Skeletal muscle satellite cell (primary cell): ENCODE data around the gene FBXW8.

Experiments used
- H3K27me3 ChIP-seq: 2 replicates; pipeline ENCODE4 v1.7.0; 2013; ENCODE audit warnings: low read length; ENCODE audit not compliant: control insufficient read depth, insufficient read depth
- H3K36me3 ChIP-seq: 2 replicates; pipeline ENCODE4 v1.7.0; 2013; ENCODE audit warnings: mild to moderate bottlenecking, control low read depth, low read length; ENCODE audit not compliant: insufficient read depth
- H3K4me1 ChIP-seq: 2 replicates; pipeline ENCODE4 v1.7.0; 2013; ENCODE audit warnings: low read length; ENCODE audit not compliant: control insufficient read depth, insufficient read depth
- H3K4me2 ChIP-seq: 2 replicates; pipeline ENCODE4 v1.7.0; 2013; ENCODE audit warnings: mild to moderate bottlenecking, low read length
- H3K4me3 ChIP-seq: 2 replicates; pipeline ENCODE4 v1.7.0; 2013; ENCODE audit warnings: low read length
- H3K9ac ChIP-seq: 2 replicates; pipeline ENCODE4 v1.7.0; 2013; ENCODE audit warnings: mild to moderate bottlenecking, low read depth, low read length, moderate library complexity
- H3K9me3 ChIP-seq: replicated peaks from 2 replicates; pipeline ENCODE4 v1.7.0; 2013; ENCODE audit warnings: mild to moderate bottlenecking, control low read depth, low read length

The FBXW8 gene

DNA sequence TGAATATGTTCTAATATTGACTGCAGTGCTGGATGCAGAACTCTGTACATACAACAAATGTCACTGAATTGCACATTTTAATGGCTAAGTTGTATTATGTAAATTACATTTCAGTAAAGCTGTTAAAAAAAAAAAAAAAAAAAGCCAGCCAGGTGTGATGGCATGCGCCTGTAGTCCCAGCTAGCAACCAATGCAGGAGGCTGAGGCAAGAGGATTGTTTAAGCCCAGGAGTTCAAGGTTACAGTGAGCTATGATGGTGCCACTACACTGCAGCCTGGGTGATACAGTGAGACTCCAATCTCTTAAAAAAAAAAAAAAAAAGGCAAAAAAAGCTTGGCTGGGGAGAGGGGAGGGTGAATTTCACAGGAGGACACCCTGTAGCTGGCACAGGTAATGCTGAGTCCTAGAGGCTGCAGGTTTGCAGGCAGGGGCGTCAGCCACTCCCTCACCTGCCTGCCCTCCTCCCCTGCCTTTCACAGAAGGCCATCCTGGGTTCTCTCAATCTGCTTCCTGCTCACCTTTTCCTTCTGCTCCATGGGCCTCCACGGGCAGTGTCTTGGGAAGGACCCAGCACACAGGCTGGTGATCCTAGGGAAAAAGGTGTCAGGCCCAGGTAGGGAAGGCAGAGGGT lies 147.8 kb downstream of the FBXW8 start:
- Histone ChIP-seq H3K9ac (no peak overlapping the region), H3K9me3 (no peaks in the 10 kb centered on the region), H3K4me1 (no peaks in the 10 kb centered on the region), H3K4me3 (no peak overlapping the region), H3K4me2 (no peak overlapping the region), H3K27me3 (peaks cover 65% of the 10 kb centered on the region), H3K36me3 (no peaks in the 10 kb centered on the region)

DNA sequence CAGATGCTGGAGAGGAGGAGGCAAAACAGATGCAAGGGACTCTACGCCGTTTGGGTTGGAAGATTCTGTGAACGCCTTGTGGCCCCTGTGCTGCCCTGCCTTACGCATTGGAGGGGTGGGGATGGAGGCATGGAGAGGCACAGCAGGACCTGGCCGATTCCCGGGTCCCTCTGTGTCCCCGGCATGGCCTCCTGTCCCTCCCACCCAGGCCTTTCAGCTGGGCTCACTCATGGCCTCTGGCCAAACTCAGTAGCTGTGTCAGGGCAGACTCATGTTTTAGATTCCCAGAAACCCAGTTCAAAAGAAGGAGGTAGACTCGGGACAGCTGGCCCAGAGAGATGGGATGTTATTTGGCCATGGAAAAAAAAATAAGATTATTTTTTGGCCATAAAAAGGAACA lies 148.4 kb downstream of the FBXW8 start:
- no peaks in the 10 kb centered on the region for H3K4me1 ChIP-seq
- peaks cover 66% of the 10 kb centered on the region for H3K27me3 ChIP-seq
- H3K36me3 ChIP-seq: no peaks in the 10 kb centered on the region
- H3K4me3 ChIP-seq: no peak overlapping the region
- H3K4me2 ChIP-seq: no peak overlapping the region
- H3K9ac ChIP-seq: no peak overlapping the region
- H3K9me3 ChIP-seq: no peaks in the 10 kb centered on the region

DNA sequence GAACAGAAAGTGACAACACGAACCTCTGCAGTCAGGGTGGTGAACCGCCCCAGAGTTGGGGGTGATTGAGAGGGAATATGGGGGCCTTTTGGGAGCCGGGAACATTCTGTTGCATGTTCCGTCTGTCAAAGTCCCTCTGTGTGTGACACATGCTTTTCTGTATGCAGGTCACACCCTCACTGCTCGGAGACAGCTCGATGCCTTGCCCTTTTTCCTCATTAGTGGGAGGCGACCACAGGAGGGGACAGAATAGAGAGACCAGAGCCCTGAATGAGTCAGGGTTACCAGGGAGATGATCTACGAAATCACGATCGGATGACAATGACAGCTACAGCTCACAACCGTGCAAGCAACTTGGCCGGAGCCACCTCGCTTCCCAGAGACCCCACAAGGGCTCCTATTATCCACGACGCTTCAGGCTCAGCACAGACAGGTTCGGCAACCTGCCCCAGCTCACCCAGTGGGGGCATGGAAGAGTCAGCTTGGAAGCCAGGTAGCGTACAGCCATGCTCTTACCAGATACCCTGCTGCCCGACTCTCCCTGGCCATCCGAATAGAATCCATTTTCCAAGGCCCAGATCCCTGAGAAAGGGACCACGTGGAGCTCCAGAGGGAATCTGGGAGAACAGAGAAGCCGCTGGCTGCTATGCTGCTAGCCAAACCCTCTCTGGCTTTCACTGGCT lies 149.6 kb downstream of the FBXW8 start:
- H3K9ac ChIP-seq: no peak overlapping the region
- no peaks in the 10 kb centered on the region for H3K36me3 ChIP-seq
- no peak overlapping the region for H3K4me2 ChIP-seq
- no peaks in the 10 kb centered on the region for H3K9me3 ChIP-seq
- no peak overlapping the region for H3K4me3 ChIP-seq
- H3K4me1 ChIP-seq: no peaks in the 10 kb centered on the region
- H3K27me3 ChIP-seq: peaks cover 68% of the 10 kb centered on the region

DNA sequence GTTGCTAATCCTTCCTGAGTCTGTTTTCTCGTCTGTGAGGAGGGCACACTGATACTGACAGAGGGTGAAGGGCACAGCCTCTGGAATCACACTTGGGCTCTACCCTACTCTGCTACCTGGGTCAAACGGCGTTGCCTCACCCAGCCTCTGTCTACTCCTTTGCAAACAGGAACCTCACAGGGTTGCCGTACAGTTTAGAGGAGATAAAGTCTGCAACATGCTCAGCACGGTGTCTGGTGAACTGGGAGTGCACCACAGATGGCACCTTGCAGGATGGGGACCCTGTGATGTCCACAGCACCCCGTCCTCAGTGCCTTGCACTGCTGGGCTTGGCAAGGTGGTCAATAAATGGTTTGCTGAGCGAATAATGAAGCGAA lies 150.2 kb downstream of the FBXW8 start:
- Histone ChIP-seq H3K9me3 (no peaks in the 10 kb centered on the region), H3K4me1 (no peaks in the 10 kb centered on the region), H3K27me3 (peaks cover 68% of the 10 kb centered on the region), H3K4me2 (no peak overlapping the region), H3K9ac (no peak overlapping the region), H3K4me3 (no peak overlapping the region), H3K36me3 (no peaks in the 10 kb centered on the region)

DNA sequence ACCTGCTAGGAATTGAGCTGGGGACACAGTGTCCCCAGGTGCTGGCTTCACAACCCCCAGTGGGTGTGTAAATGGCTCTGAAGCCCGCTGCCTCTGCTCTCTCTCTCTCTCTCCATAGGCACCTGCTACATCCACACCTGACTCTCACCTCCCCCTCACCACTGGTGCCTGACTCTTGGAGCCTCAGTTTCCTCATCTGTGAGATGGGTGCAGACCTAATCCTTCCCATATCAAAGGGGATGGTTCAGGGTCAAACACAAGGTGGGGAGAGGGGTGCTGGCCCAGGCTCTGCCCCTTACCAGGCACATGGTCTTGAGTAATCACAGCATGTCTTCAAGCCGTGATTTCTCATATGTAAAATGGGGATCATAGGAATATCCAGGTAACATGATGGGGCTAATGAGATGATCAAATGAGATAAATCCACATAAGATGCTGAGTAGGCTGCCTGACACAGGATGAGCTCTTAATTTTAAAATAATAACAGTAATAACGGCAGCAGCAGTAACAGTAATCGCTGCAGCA lies 150.9 kb downstream of the FBXW8 start:
- Histone ChIP-seq H3K9me3 (no peaks in the 10 kb centered on the region), H3K4me1 (no peaks in the 10 kb centered on the region), H3K4me2 (no peak overlapping the region), H3K9ac (no peak overlapping the region), H3K27me3 (peaks cover 66% of the 10 kb centered on the region), H3K36me3 (no peaks in the 10 kb centered on the region), H3K4me3 (no peak overlapping the region)

DNA sequence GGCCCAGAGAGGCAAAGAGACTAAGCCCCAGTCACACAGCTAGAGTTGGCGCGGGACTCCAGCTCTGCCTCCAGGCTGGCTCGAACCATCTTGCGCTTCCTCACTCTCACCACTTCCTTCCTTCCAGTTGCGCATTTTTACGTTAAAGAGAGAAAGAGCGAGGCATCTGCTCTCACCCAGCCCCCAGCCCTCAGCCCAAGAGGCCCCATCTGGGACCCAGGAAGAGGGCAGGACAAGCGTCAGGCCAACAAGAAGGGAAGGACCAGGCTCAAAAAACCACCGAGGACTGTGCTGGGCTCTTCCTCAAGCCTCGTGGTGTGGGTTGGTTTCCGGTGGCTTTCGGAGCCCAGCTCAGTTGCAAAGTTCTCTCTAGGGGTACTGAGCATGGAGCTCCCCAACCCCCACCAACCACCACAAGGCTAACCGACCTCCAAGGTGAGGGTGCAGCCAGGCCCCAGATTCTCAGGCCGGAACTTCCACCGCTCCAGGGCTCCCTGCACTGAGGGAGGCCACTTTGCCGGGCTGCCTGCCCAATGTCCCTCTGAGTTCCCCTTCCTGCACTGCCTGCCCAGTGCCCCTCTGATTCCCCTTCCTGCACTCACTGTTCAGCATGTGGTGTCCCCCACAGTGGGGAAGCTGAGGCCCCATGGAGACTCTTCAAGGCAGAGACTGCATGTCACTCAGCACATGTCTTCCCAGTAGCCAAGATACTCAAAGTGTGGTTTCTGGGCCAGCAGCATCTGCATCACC lies 152.6 kb downstream of the FBXW8 start:
- no peaks in the 10 kb centered on the region for H3K9me3 ChIP-seq
- H3K4me1 ChIP-seq: no peaks in the 10 kb centered on the region
- no peak overlapping the region for H3K4me3 ChIP-seq
- no peak overlapping the region for H3K9ac ChIP-seq
- no peak overlapping the region for H3K4me2 ChIP-seq
- H3K27me3 ChIP-seq: peaks cover 57% of the 10 kb centered on the region
- H3K36me3 ChIP-seq: no peaks in the 10 kb centered on the region

DNA sequence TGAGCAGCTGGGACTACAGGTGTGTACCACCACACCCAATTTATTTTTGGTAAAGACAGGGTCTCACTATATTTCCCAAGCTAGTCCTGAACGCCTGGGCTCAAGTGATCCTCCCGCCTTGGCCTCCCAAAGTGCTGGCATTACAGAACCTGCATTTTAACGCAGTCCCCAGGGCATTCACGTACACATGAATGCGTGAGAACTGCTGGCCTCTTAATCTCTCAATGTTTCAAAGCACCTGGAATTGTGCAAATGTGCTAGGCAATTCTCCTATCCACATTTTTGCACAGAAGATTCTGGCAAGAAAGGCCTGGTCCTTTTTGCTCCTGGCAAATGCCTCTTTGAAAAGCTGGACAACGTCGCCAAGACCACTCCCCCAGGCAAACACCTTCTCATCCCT lies 153.3 kb downstream of the FBXW8 start:
- no peaks in the 10 kb centered on the region for H3K36me3 ChIP-seq
- H3K4me1 ChIP-seq: no peaks in the 10 kb centered on the region
- H3K9ac ChIP-seq: no peak overlapping the region
- H3K9me3 ChIP-seq: no peaks in the 10 kb centered on the region
- no peak overlapping the region for H3K4me2 ChIP-seq
- H3K4me3 ChIP-seq: no peak overlapping the region
- H3K27me3 ChIP-seq: peaks cover 51% of the 10 kb centered on the region

DNA sequence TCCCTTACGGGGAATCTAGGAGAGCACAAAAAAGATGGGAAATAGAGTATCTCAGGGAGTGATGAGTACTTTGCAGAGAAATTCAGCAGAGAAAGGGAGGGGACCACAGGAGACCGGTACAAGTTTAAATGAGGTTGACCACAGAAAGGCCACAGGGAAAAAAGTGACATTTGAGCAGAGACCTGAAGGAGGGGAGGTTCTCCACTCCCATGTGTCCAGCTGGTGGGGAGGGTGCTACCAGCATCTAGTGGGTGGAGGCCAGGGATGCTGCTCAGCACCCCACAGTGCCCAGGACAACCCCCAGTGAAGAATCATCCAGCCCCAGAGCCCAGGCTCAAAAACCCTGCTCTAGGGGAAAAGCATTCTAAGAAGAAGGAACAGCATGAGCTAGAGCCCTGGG lies 153.8 kb downstream of the FBXW8 start:
- Histone ChIP-seq H3K4me3 (no peak overlapping the region), H3K4me1 (no peaks in the 10 kb centered on the region)

DNA sequence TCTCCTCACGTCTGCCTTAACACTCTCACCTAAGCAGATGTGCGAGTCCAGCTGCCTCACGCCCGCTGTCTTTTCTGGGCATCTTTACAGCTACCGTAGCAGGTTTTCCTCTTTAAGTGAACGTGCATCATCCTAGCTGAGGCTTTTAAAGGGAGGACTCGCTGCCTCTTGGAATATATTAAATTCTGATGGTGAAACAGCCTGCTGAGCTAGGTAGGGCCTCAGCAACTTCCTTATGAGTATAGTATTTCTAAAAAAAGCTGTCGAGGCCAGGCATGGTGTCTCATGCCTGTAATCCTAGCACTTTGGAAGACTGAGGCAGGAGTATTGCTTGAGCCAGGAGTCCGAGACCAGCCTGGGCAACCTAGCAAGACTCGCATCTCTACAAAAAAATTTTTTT lies 156.3 kb downstream of the FBXW8 start:
- Histone ChIP-seq H3K4me1 (no peaks in the 10 kb centered on the region), H3K4me2 (no peak overlapping the region), H3K36me3 (no peaks in the 10 kb centered on the region), H3K4me3 (no peak overlapping the region), H3K9me3 (no peaks in the 10 kb centered on the region), H3K9ac (no peak overlapping the region), H3K27me3 (peaks cover 24% of the 10 kb centered on the region)

More for the DNA sequence above, 153.8 kb downstream of the FBXW8 start:
- no peaks in the 10 kb centered on the region for H3K9me3 ChIP-seq
- H3K27me3 ChIP-seq: peaks cover 47% of the 10 kb centered on the region
- H3K36me3 ChIP-seq: no peaks in the 10 kb centered on the region
- no peak overlapping the region for H3K9ac ChIP-seq
- H3K4me2 ChIP-seq: no peak overlapping the region

DNA sequence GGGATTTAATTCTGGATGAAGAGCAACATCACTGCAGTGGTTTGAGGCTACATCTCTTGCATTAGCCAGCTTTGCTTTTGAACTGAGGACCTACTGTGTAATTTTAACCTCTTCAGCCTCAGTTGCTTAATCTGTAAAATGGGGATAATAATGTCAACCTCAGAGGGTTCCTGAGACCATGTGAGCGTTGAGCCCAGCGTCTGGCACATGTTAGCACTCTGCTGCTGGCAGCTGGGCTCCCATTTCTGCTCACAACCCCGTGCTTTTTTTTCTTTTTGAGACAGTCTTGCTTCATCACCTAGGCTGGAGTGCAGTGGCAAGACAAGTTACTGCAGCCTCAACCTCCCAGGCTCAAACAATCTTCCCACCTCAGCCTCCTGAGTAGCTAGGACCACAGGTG lies 156.9 kb downstream of the FBXW8 start:
- Histone ChIP-seq H3K27me3 (peaks cover 24% of the 10 kb centered on the region), H3K9me3 (no peaks in the 10 kb centered on the region), H3K36me3 (no peaks in the 10 kb centered on the region), H3K4me1 (no peaks in the 10 kb centered on the region), H3K4me3 (no peak overlapping the region), H3K4me2 (no peak overlapping the region), H3K9ac (no peak overlapping the region)

DNA sequence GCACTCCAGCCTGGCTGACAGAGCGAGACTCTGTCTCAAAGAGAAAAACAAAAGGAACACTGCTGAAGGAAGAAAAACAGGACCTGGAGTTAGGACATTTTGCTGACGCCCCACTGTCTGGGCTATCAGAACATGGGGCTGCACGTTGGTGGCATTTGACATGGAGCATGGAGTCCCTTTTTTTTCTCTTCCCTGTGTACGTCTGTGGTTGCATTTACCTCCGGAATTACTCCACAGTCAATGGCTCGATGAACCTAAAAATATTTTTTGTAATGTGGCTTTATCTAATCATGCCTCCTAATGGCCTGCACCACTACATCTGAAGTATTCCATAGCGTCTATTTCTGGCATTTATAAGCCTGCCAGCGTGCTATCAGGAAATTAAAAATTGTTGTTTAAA lies 157.7 kb downstream of the FBXW8 start:
- no peaks in the 10 kb centered on the region for H3K9me3 ChIP-seq
- no peak overlapping the region for H3K4me2 ChIP-seq
- no peaks in the 10 kb centered on the region for H3K36me3 ChIP-seq
- H3K9ac ChIP-seq: no peak overlapping the region
- H3K27me3 ChIP-seq: peaks cover 24% of the 10 kb centered on the region
- no peak overlapping the region for H3K4me3 ChIP-seq
- H3K4me1 ChIP-seq: no peaks in the 10 kb centered on the region
